GM23338 (cell line): ENCODE data around the gene BRCA1.
"Not testable (repeated sequence)": the region's sequence is repeated elsewhere in the genome, so short reads cannot be mapped to it uniquely, and the experiment has no call there.

Experiments
- CREB1 ChIP-seq: fragments of 250-450 bp; sonication (Bioruptor Pico); IDR thresholded peaks from 2 replicates; pipeline ENCODE4 v1.5.0; 2020; ENCODE audit warnings: low read depth, mild to moderate bottlenecking, moderate library complexity
- CTCF ChIP-seq, 2 experiments: fragments of 200-600 bp in 1 of 2; sonication (generic) in 1 of 2; conservative IDR thresholded peaks; 2 replicates each; pipeline versions ENCODE4 v1.5.1 to v1.6.1; 2016 to 2017; ENCODE audit warnings: antibody characterized with exemption in 2 of 2, low read depth in 2 of 2, mild to moderate bottlenecking in 2 of 2, moderate library complexity in 1 of 2
- ETS1 ChIP-seq: IDR thresholded peaks from 2 replicates; pipeline ENCODE4 v1.6.1; 2016; ENCODE audit warnings: antibody characterized with exemption
- EZH2 ChIP-seq: fragments of 200-600 bp; sonication (generic); IDR thresholded peaks from one replicate; pipeline ENCODE4 v1.8.0; 2017; ENCODE audit warnings: antibody characterized with exemption, mild to moderate bottlenecking, low read depth; ENCODE audit not compliant: unreplicated experiment
- EZH2phosphoT487 ChIP-seq: fragments of 200-600 bp; sonication (generic); IDR thresholded peaks from one replicate; pipeline ENCODE4 v1.8.1; 2018; ENCODE audit warnings: antibody characterized with exemption; ENCODE audit not compliant: unreplicated experiment
- JUNB ChIP-seq: IDR thresholded peaks from one replicate; pipeline ENCODE4 v1.6.1; 2016; ENCODE audit warnings: antibody characterized with exemption; ENCODE audit not compliant: unreplicated experiment
- NANOG ChIP-seq: IDR thresholded peaks from 2 replicates; pipeline ENCODE4 v1.6.1; 2016; ENCODE audit warnings: antibody characterized with exemption, borderline replicate concordance
- POLR2AphosphoS5 ChIP-seq: IDR thresholded peaks from 2 replicates; pipeline ENCODE4 v1.6.1; 2016; ENCODE audit warnings: antibody characterized with exemption, low read depth
- REST ChIP-seq: IDR thresholded peaks from one replicate; pipeline ENCODE4 v1.6.1; 2018; ENCODE audit warnings: antibody characterized with exemption; ENCODE audit not compliant: unreplicated experiment
- ZNF114 ChIP-seq: fragments of 250-450 bp; sonication (Bioruptor Pico); IDR thresholded peaks from 2 replicates; pipeline ENCODE4 v1.5.0; 2020; ENCODE audit warnings: mild to moderate bottlenecking, moderate library complexity
- ZNF331 ChIP-seq: fragments of 250-450 bp; sonication (Bioruptor Pico); IDR thresholded peaks from 2 replicates; pipeline ENCODE4 v1.5.0; 2020; ENCODE audit warnings: low read depth, mild to moderate bottlenecking, moderate library complexity
- ZNF462 ChIP-seq: fragments of 250-450 bp; sonication (Bioruptor Pico); IDR thresholded peaks from 2 replicates; pipeline ENCODE4 v1.5.0; 2020; ENCODE audit warnings: mild to moderate bottlenecking, moderate library complexity

- TF ChIP-seq POLR2AphosphoS5; CTCF (conservative IDR thresholded peaks at IDR 0.05; ENCODE audit: low read depth in 2 of 2); EZH2phosphoT487; CREB1 (CRISPR knock-in tag); ZNF462; EZH2; ZNF331; REST; JUNB; ZNF114 (CRISPR knock-in tag); NANOG; ETS1: not testable (repeated sequence)
These were observed 34.1 kb upstream of the BRCA1 start for GRCh38 chr17:43159232-43159631.
